ENCODE results near the gene MON1B. TPM values are rescaled to one million over a fixed set of nuclear protein-coding genes. Genes with fewer than 3 reads are reported as not detected.

Gene MON1B
- total and polyA plus RNA-seq, 2 of the 8 experiments (the other 6 are each of a cell fraction or from before 2014, with no cell fraction given) = 20.0 to 45.9 TPM

GRCh38 chr16:77227745-77228144, 36.8 kb downstream of the MON1B start:
- no peaks in the 10 kb centered on the region for H3K27me3 ChIP-seq (replicated peaks in 1 of 4; ENCODE audit: control insufficient read depth in 3 of 4, extremely low read depth in 1 of 4, insufficient read depth in 3 of 4, low read length in 3 of 4)
- no peak overlapping the region for H3K18ac ChIP-seq (ENCODE audit: extremely low read depth, low read length)
- no peak overlapping the region for H3K4ac ChIP-seq (replicated peaks; ENCODE audit: insufficient read length, low read depth, low read length)
- ChIA-PET POLR2A (ENCODE audit: partially characterized antibody) (interaction anchor here (1.1 to 1.2 kb wide), 3 partner anchors 15 to 206 kb away, joined by 3 to 4 read pairs (median 3); no protein-coding TSS in a partner anchor), CTCF (ENCODE audit: partially characterized antibody) (interaction anchor here (0.6 to 4.2 kb wide), 4 partner anchors 8 to 357 kb away, joined by 3 to 27 read pairs (median 3); no protein-coding TSS in a partner anchor)
- FAIRE-seq (no peak), DNase-seq (ENCODE audit: low read depth in 1 of 2, low spot score in 2 of 2) (no peak)
- H3K36me3 ChIP-seq (ENCODE audit: control insufficient read depth in 2 of 4, insufficient read depth in 4 of 4, low read length in 3 of 4) = no peaks in the 10 kb centered on the region
- no peaks in the 10 kb centered on the region for H3K4me1 ChIP-seq (replicated peaks in 1 of 4; ENCODE audit: control insufficient read depth in 3 of 4, insufficient read depth in 4 of 4, low read length in 3 of 4)
- H4K8ac ChIP-seq (ENCODE audit: extremely low read depth, insufficient read depth, low read length) = no peak overlapping the region
- 85% methylated on average over 5 of the region's 5 CpGs; no CpG with 5 or more reads in 1 of the 2 experiments for WGBS, 2 experiments (ENCODE audit: extremely low coverage in 1 of 2, insufficient coverage in 1 of 2, insufficient read length in 1 of 2, insufficient replicate concordance in 2 of 2, low coverage in 1 of 2, low lambda C conversion rate in 2 of 2, missing lambda C conversion rate in 1 of 2)
- no peak overlapping the region for H3K14ac ChIP-seq (ENCODE audit: insufficient read length)
- no peak overlapping the region for H3K4me2 ChIP-seq (ENCODE audit: insufficient read depth in 1 of 2, low read depth in 2 of 2, low read length in 2 of 2)
- no peak overlapping the region for H3K4me3 ChIP-seq (ENCODE audit: extremely low read depth in 1 of 4, insufficient read depth in 2 of 4, low read depth in 3 of 4, low read length in 4 of 4)
- no peaks in the 10 kb centered on the region for H4K20me1 ChIP-seq (replicated peaks in 1 of 2; ENCODE audit: control insufficient read depth in 1 of 2, insufficient read depth in 2 of 2, low read length in 2 of 2)
- no peak overlapping the region for H2BK20ac ChIP-seq (ENCODE audit: low read length)
- no peak overlapping the region for H3K27ac ChIP-seq (ENCODE audit: low read depth, low read length)
- H3K56ac ChIP-seq (replicated peaks; ENCODE audit: insufficient read length, low read depth, low read length) = no peak overlapping the region
- H3K79me2 ChIP-seq (ENCODE audit: control insufficient read depth in 1 of 2, insufficient read depth in 2 of 2, low read length in 2 of 2) = no peaks in the 10 kb centered on the region
- no peaks in the 10 kb centered on the region; the same call in 1 of the 2 replicates for H3K23me2 ChIP-seq (ENCODE audit: low read depth, low read length)
- H2BK5ac ChIP-seq (ENCODE audit: low read depth, low read length) = no peak overlapping the region
- no peak overlapping the region for H4K5ac ChIP-seq (ENCODE audit: insufficient read length, low read depth, low read length)
- TF ChIP-seq SIX5 (IDR thresholded peaks at IDR 0.05; ENCODE audit: low read depth, low read length) (no peak), RXRA (IDR thresholded peaks at IDR 0.05; ENCODE audit: insufficient read depth, low read depth, low read length) (no peak), SAP30 (IDR thresholded peaks at IDR 0.05; ENCODE audit: insufficient read depth, insufficient replicate concordance, low read length) (no peak), SIN3A (conservative IDR thresholded peaks at IDR 0.05 in 1 of 2, IDR thresholded peaks at IDR 0.05 in 1 of 2; ENCODE audit: low read depth in 1 of 2, low read length in 2 of 2) (no peak), BCL11A (IDR thresholded peaks at IDR 0.05; ENCODE audit: low read depth in 2 of 2, low read length in 2 of 2) (no peak), HDAC2 (IDR thresholded peaks at IDR 0.05; ENCODE audit: borderline replicate concordance in 1 of 2, low read depth in 2 of 2, low read length in 2 of 2) (no peak), BRCA1 (IDR thresholded peaks at IDR 0.05; ENCODE audit: low read depth, low read length) (no peak), SRF (IDR thresholded peaks at IDR 0.05; ENCODE audit: low read depth, low read length) (no peak), SIRT6 (IDR thresholded peaks at IDR 0.05; ENCODE audit: low read length) (no peak), MAFK (IDR thresholded peaks at IDR 0.05; ENCODE audit: low read depth, low read length) (no peak), CREB1 (IDR thresholded peaks at IDR 0.05) (no peak)
- TF ChIP-seq, protein P1, sequence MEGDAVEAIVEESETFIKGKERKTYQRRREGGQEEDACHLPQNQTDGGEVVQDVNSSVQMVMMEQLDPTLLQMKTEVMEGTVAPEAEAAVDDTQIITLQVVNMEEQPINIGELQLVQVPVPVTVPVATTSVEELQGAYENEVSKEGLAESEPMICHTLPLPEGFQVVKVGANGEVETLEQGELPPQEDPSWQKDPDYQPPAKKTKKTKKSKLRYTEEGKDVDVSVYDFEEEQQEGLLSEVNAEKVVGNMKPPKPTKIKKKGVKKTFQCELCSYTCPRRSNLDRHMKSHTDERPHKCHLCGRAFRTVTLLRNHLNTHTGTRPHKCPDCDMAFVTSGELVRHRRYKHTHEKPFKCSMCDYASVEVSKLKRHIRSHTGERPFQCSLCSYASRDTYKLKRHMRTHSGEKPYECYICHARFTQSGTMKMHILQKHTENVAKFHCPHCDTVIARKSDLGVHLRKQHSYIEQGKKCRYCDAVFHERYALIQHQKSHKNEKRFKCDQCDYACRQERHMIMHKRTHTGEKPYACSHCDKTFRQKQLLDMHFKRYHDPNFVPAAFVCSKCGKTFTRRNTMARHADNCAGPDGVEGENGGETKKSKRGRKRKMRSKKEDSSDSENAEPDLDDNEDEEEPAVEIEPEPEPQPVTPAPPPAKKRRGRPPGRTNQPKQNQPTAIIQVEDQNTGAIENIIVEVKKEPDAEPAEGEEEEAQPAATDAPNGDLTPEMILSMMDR (IDR thresholded peaks at IDR 0.05; ENCODE audit: control extremely low read depth in 1 of 3, insufficient read depth in 1 of 3, low read depth in 1 of 3, low read length in 3 of 3) = no peak
- H3K9me3 ChIP-seq (ENCODE audit: insufficient read depth in 2 of 2, low read depth in 1 of 2, low read length in 1 of 2) = no peaks in the 10 kb centered on the region; a peak in 1 of 4 replicates
- H3K79me1 ChIP-seq (ENCODE audit: low read depth, low read length) = no peaks in the 10 kb centered on the region
- no peak overlapping the region for H2AFZ ChIP-seq (ENCODE audit: low read length)
- no peak overlapping the region for H2BK15ac ChIP-seq (ENCODE audit: low read length)
- no peak overlapping the region for H3K23ac ChIP-seq (ENCODE audit: insufficient read length)
- H4K91ac ChIP-seq (replicated peaks; ENCODE audit: insufficient read length, low read length) = no peak overlapping the region
- H2AK5ac ChIP-seq (ENCODE audit: low read depth, low read length) = no peak overlapping the region
- H3K9ac ChIP-seq (replicated peaks in 1 of 4; ENCODE audit: extremely low read depth in 1 of 4, low read depth in 3 of 4, low read length in 3 of 4) = no peak overlapping the region
- no peak overlapping the region for H2BK120ac ChIP-seq (replicated peaks; ENCODE audit: low read depth, low read length)
- H2BK12ac ChIP-seq (ENCODE audit: low read depth, low read length) = no peak overlapping the region
